ENCODE results near the gene GRM8. TPM values are rescaled to one million over a fixed set of nuclear protein-coding genes. Genes with fewer than 3 reads are reported as not detected.

The GRM8 gene
- polyA plus RNA-seq, 2 of the 4 experiments (the other 2 are of a cell fraction) = 0.06 TPM; not detected in 1

DNA sequence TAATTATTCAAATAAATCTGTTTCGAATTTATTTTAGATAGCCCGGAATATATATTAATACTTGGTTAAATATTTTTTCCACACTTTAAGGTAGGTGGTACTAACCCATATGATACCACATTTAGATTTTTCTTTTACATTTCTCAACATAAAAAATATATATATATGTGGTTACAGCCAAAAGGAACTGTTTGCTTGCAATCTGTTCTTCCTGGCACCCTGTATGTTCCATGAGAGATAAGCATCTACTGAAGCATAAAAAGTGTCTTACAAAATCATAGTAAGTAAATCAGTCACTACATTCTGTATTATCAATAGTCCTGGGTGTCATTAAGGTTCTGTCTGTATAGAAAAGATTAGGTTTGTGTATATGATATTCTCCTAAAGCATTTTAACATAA, 726.8 kb downstream of the GRM8 start:
- ATAC-seq = no peak
- ChIA-PET POLR2A (no interaction called here), CTCF (no interaction called here)

DNA sequence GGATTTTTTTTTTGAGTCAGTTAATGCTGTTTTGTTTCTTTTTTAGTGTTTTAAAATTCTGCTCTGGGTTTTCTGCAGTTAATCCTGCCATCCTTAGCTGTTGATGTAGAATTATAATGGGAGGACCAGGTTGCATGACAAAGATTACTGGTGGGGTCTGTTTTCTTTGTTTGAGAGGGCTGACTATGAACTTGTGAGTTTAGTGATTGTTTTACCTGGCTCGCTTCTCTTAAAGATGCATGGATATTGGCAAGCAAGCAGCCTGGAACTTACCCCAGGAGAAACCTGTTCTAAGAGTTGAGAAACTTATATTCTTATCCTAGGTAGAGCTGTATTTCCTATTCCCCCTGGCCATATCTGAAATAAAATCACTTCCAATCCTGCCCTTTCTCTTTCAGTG, 727.8 kb downstream of the GRM8 start:
- no peak overlapping the region for H3K27ac ChIP-seq
- ChIA-PET POLR2A (no interaction called here), CTCF (no interaction called here)
- TF ChIP-seq POLR2A (IDR thresholded peaks at IDR 0.05; ENCODE audit: low read length) (no peak), TP53 (CRISPR knock-in tag; IDR thresholded peaks at IDR 0.05) (no peak), POLR2AphosphoS2 (conservative IDR thresholded peaks at IDR 0.05; ENCODE audit: low read length) (no peak), HDAC2 (IDR thresholded peaks at IDR 0.05) (no peak), ZFP36 (IDR thresholded peaks at IDR 0.05; ENCODE audit: borderline replicate concordance, partially characterized antibody) (no peak)
- TF ChIP-seq, protein P1, sequence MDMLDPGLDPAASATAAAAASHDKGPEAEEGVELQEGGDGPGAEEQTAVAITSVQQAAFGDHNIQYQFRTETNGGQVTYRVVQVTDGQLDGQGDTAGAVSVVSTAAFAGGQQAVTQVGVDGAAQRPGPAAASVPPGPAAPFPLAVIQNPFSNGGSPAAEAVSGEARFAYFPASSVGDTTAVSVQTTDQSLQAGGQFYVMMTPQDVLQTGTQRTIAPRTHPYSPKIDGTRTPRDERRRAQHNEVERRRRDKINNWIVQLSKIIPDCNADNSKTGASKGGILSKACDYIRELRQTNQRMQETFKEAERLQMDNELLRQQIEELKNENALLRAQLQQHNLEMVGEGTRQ (IDR thresholded peaks at IDR 0.05) = no peak
- 15% methylated on average over 1 of the region's 1 CpG for WGBS (ENCODE audit: missing lambda C conversion rate)
- FAIRE-seq (no peak), DNase-seq (ENCODE audit: low read depth in 1 of 2, low spot score in 1 of 2) (no peak), ATAC-seq (no peak)
- no peak overlapping the region for H3K4me2 ChIP-seq
- no peak overlapping the region for H3K4me3 ChIP-seq
- no peaks in the 10 kb centered on the region for H3K9me3 ChIP-seq
- H3K4me1 ChIP-seq = no peaks in the 10 kb centered on the region

More for the DNA sequence above, 726.8 kb downstream of the GRM8 start:
- Histone ChIP-seq H3K9me3 (no peaks in the 10 kb centered on the region), H3K4me1 (no peaks in the 10 kb centered on the region), H3K4me3 (no peak overlapping the region), H3K27ac (no peak overlapping the region), H3K4me2 (no peak overlapping the region)
- no peak for DNase-seq (ENCODE audit: low read depth in 1 of 2, low spot score in 1 of 2)
- 4% methylated on average over 2 of the region's 2 CpGs for WGBS (ENCODE audit: missing lambda C conversion rate)
- no peak for FAIRE-seq
- TF ChIP-seq JUNB (IDR thresholded peaks at IDR 0.05) (no peak), HOXB5 (CRISPR knock-in tag; IDR thresholded peaks at IDR 0.05) (no peak), MYC (IDR thresholded peaks at IDR 0.05; ENCODE audit: borderline replicate concordance, low read length) (no peak), MAZ (IDR thresholded peaks at IDR 0.05; ENCODE audit: borderline replicate concordance, low read depth, low read length) (no peak)

DNA sequence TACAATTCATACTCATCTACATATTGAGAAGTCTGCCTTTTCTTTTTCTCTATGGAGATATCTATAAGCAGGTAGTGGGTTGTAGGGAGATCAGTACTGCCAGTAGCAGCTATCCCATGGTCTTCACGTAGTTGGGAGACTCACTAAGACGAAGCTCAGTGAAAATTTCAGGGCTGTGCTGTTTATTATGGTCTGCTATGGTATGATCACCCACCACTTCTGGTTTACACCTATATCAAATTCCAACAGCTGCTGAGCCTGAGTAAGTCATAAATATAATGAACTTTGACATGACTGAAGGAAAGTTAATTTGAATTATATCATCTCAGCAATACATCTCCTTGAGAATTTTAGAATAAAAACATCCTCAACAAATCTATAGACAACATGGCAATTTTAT, 741.7 kb downstream of the GRM8 start:
- no peak overlapping the region for H3K4me3 ChIP-seq
- ATAC-seq = no peak
- H3K9me3 ChIP-seq = no peaks in the 10 kb centered on the region
- ChIA-PET POLR2A (no interaction called here), CTCF (no interaction called here)
- no peak overlapping the region for H3K4me2 ChIP-seq
- TF ChIP-seq, protein P2, sequence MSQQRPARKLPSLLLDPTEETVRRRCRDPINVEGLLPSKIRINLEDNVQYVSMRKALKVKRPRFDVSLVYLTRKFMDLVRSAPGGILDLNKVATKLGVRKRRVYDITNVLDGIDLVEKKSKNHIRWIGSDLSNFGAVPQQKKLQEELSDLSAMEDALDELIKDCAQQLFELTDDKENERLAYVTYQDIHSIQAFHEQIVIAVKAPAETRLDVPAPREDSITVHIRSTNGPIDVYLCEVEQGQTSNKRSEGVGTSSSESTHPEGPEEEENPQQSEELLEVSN (IDR thresholded peaks at IDR 0.05; ENCODE audit: borderline replicate concordance, low read depth) = no peak
- TF ChIP-seq, protein P3, sequence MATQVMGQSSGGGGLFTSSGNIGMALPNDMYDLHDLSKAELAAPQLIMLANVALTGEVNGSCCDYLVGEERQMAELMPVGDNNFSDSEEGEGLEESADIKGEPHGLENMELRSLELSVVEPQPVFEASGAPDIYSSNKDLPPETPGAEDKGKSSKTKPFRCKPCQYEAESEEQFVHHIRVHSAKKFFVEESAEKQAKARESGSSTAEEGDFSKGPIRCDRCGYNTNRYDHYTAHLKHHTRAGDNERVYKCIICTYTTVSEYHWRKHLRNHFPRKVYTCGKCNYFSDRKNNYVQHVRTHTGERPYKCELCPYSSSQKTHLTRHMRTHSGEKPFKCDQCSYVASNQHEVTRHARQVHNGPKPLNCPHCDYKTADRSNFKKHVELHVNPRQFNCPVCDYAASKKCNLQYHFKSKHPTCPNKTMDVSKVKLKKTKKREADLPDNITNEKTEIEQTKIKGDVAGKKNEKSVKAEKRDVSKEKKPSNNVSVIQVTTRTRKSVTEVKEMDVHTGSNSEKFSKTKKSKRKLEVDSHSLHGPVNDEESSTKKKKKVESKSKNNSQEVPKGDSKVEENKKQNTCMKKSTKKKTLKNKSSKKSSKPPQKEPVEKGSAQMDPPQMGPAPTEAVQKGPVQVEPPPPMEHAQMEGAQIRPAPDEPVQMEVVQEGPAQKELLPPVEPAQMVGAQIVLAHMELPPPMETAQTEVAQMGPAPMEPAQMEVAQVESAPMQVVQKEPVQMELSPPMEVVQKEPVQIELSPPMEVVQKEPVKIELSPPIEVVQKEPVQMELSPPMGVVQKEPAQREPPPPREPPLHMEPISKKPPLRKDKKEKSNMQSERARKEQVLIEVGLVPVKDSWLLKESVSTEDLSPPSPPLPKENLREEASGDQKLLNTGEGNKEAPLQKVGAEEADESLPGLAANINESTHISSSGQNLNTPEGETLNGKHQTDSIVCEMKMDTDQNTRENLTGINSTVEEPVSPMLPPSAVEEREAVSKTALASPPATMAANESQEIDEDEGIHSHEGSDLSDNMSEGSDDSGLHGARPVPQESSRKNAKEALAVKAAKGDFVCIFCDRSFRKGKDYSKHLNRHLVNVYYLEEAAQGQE (IDR thresholded peaks at IDR 0.05) = no peak
- TF ChIP-seq ESRRA (IDR thresholded peaks at IDR 0.05; ENCODE audit: borderline replicate concordance, low read length) = no peak
- no peak for TF ChIP-seq NFE2L2 (conservative IDR thresholded peaks at IDR 0.05; ENCODE audit: low read length)
- TF ChIP-seq, protein P4, sequence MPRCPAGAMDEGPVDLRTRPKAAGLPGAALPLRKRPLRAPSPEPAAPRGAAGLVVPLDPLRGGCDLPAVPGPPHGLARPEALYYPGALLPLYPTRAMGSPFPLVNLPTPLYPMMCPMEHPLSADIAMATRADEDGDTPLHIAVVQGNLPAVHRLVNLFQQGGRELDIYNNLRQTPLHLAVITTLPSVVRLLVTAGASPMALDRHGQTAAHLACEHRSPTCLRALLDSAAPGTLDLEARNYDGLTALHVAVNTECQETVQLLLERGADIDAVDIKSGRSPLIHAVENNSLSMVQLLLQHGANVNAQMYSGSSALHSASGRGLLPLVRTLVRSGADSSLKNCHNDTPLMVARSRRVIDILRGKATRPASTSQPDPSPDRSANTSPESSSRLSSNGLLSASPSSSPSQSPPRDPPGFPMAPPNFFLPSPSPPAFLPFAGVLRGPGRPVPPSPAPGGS (IDR thresholded peaks at IDR 0.05) = no peak
- no peak for DNase-seq (ENCODE audit: low read depth in 1 of 2, low spot score in 1 of 2)
- H3K27ac ChIP-seq = no peak overlapping the region
- no peak for FAIRE-seq
- 3% methylated on average over 2 of the region's 2 CpGs for WGBS (ENCODE audit: missing lambda C conversion rate)
- H3K4me1 ChIP-seq = no peaks in the 10 kb centered on the region

DNA sequence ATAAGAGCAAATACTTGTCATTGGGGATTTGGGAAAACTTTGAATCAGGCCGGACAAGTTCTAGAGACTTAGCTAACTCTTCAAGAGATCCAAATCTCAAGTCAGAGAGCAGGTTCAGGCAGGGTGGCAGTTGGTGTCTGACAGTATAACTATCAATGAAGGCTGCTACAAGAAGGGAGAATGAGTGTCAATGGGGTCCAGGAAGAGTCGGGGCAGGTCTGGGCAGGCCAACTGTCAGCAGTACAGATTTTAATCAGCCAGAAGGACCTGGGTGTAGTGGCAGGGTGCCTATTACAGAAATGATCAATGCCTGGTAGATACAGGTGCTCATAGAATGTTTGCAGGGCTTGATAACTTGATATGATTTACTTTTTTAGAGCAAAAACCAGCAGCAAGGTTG, 751.1 kb downstream of the GRM8 start:
- CTCF ChIA-PET = no interaction called here
- ATAC-seq (no peak), DNase-seq (ENCODE audit: low read depth in 1 of 2, low spot score in 1 of 2) (no peak), FAIRE-seq (no peak)
- Histone ChIP-seq H3K4me2 (no peak overlapping the region), H3K4me3 (no peak overlapping the region), H3K4me1 (no peaks in the 10 kb centered on the region), H3K27ac (no peak overlapping the region), H3K9me3 (no peaks in the 10 kb centered on the region)
- POLR2A ChIA-PET = no interaction called here
- WGBS (ENCODE audit: missing lambda C conversion rate) = 9% methylated on average over 2 of the region's 2 CpGs
- TF ChIP-seq KDM1A (IDR thresholded peaks at IDR 0.05; ENCODE audit: low read depth) (no peak), ZFP36 (IDR thresholded peaks at IDR 0.05; ENCODE audit: borderline replicate concordance, partially characterized antibody) (no peak), ZNF302 (CRISPR knock-in tag; IDR thresholded peaks at IDR 0.05) (no peak), NFE2L2 (conservative IDR thresholded peaks at IDR 0.05; ENCODE audit: low read length) (no peak), RAD21 (conservative IDR thresholded peaks at IDR 0.05 in 1 of 2, IDR thresholded peaks at IDR 0.05 in 1 of 2) (no peak), TP53 (CRISPR knock-in tag; IDR thresholded peaks at IDR 0.05) (no peak), POLR2AphosphoS2 (conservative IDR thresholded peaks at IDR 0.05; ENCODE audit: low read length) (no peak), ESRRA (IDR thresholded peaks at IDR 0.05; ENCODE audit: borderline replicate concordance, low read length) (no peak), PHF8 (IDR thresholded peaks at IDR 0.05; ENCODE audit: borderline replicate concordance, low read depth) (no peak)
- TF ChIP-seq, protein P3 (IDR thresholded peaks at IDR 0.05) = no peak
